Hepatocyte (in vitro differentiated cells): ENCODE measurements around the gene TPRG1L.

Experiments used
- EZH2 ChIP-seq: fragments of 200-600 bp; sonication (generic); IDR thresholded peaks from 2 replicates; pipeline ENCODE4 v1.6.1; 2016; ENCODE audit warnings: antibody characterized with exemption, mild to moderate bottlenecking, borderline replicate concordance
- EZH2phosphoT487 ChIP-seq: fragments of 200-600 bp; sonication (generic); IDR thresholded peaks from one replicate; pipeline ENCODE4 v1.6.1; 2018; ENCODE audit warnings: antibody characterized with exemption, mild to moderate bottlenecking, low read depth, moderate library complexity; ENCODE audit not compliant: unreplicated experiment, severe bottlenecking
- TF ChIP-seq, protein P1 (sequence below): fragments of 200-600 bp; sonication (generic); IDR thresholded peaks from 2 replicates; pipeline ENCODE4 v1.5.1; 2016; ENCODE audit warnings: antibody characterized with exemption, mild to moderate bottlenecking; ENCODE audit not compliant: poor library complexity

DNA sequence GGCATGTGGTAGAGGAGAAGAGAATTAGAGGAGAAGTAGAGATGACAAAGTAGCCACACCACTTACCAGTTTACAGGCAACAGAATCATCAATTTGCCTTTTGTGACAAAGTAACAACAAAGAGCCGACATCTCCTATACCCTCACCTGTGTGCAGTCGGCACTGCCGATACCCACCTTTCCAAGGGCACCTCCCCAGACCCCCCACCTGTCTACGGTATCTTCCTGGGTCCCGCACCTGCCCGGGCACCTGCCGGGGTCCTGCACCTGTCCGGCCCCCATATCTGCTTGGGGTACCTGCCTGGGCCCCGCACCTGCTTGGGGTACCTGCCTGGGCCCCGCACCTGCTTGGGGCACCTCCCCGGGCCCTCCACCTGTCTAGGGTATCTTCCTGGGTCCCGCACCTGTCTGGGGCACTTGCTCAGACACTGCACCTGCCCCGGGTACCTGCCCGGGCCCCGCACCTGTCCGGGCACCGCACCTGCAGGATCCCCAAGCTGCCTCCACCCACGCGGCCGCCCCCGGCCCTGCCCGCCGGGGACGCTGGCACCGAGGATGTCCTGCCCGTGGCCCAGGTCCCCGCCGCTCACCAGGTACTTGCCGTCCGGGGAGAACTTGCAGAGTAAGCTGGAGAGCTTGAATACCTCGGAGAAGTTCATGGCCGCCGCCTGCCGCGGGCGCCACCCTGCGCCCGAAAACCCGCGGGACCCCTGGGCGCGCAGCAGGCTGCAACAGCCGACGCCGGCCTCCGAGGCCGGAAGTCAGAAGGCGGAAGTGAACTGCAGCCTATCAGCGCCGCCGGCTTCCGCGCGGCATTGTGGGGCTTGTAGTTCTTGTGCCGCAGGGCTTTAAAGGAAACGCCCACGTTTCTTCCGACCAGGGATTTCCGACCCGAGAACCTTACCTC, 24.8 kb downstream of the TPRG1L start, which contains the start of gene WRAP73:
- TF ChIP-seq, protein P1, sequence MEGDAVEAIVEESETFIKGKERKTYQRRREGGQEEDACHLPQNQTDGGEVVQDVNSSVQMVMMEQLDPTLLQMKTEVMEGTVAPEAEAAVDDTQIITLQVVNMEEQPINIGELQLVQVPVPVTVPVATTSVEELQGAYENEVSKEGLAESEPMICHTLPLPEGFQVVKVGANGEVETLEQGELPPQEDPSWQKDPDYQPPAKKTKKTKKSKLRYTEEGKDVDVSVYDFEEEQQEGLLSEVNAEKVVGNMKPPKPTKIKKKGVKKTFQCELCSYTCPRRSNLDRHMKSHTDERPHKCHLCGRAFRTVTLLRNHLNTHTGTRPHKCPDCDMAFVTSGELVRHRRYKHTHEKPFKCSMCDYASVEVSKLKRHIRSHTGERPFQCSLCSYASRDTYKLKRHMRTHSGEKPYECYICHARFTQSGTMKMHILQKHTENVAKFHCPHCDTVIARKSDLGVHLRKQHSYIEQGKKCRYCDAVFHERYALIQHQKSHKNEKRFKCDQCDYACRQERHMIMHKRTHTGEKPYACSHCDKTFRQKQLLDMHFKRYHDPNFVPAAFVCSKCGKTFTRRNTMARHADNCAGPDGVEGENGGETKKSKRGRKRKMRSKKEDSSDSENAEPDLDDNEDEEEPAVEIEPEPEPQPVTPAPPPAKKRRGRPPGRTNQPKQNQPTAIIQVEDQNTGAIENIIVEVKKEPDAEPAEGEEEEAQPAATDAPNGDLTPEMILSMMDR = peak; percentile 29
- TF ChIP-seq EZH2 = no peak
- TF ChIP-seq EZH2phosphoT487 = no peak
